ENCODE measurements around the gene GASK1B.

The GASK1B gene

GRCh38 chr4:158172261-158173258 is at the start of gene GASK1B:
GASK1B (minus strand) TSS chr4:158173025; CDS start chr4:158171375, 1,650 bp downstream.
- DNase-seq, result no peak

- DNase-seq, result no peak
Observed at GRCh38 chr4:158219623-158220022, 46.8 kb upstream of the GASK1B start.

- DNase-seq, result no peak
Observed at GRCh38 chr4:158217763-158218162, 44.9 kb upstream of the GASK1B start.

GRCh38 chr4:158214856-158215255 is 42.0 kb upstream of the GASK1B start:
- DNase-seq, result no peak

GRCh38 chr4:158213466-158213865 is 40.6 kb upstream of the GASK1B start:
- no peak for DNase-seq

- DNase-seq, result no peak
Observed at GRCh38 chr4:158211222-158211621, 38.4 kb upstream of the GASK1B start.

GRCh38 chr4:158209825-158210807 is 37.3 kb upstream of the GASK1B start, which contains the start of gene TMEM144:
TMEM144 (plus strand) TSS chr4:158210486; CDS start chr4:158212668, 2,182 bp downstream.
- DNase-seq, result no peak

- no peak for DNase-seq
Observed at GRCh38 chr4:158208963-158209640, 36.3 kb upstream of the GASK1B start.

GRCh38 chr4:158203929-158204328 is 31.1 kb upstream of the GASK1B start:
- no peak for DNase-seq

GRCh38 chr4:158203436-158203835 is 30.6 kb upstream of the GASK1B start:
- DNase-seq, result no peak

- DNase-seq, result no peak
Observed at GRCh38 chr4:158202481-158202880, 29.7 kb upstream of the GASK1B start.

GRCh38 chr4:158201876-158202275 is 29.1 kb upstream of the GASK1B start:
- DNase-seq, result no peak

GRCh38 chr4:158201322-158201721 is 28.5 kb upstream of the GASK1B start:
- no peak for DNase-seq

- DNase-seq, result no peak
Observed at GRCh38 chr4:158200214-158200613, 27.4 kb upstream of the GASK1B start.

- DNase-seq, result no peak
Observed at GRCh38 chr4:158197194-158197776, 24.5 kb upstream of the GASK1B start.

GRCh38 chr4:158195297-158195696 is 22.5 kb upstream of the GASK1B start:
- DNase-seq, result no peak

- DNase-seq, result no peak
Observed at GRCh38 chr4:158193171-158193749, 20.4 kb upstream of the GASK1B start.

GRCh38 chr4:158192439-158193158 is 19.8 kb upstream of the GASK1B start:
- DNase-seq, result no peak

- no peak for DNase-seq
Observed at GRCh38 chr4:158190718-158191117, 17.9 kb upstream of the GASK1B start.

GRCh38 chr4:158189422-158189821 is 16.6 kb upstream of the GASK1B start:
- DNase-seq, result no peak

GRCh38 chr4:158186815-158187214 is 14.0 kb upstream of the GASK1B start:
- DNase-seq, result no peak

All from NCI-H2029 treated with DMSO at 0.1 percent for 48 hours (cell line).